DOHH2 (cell line): ENCODE measurements around the gene INPP5B.

ENCODE experiments used
- CTCF ChIP-seq: fragments of 200-600 bp; sonication (generic); IDR thresholded peaks from one replicate; pipeline ENCODE4 v1.5.1; 2014; ENCODE audit warnings: antibody characterized with exemption, mild to moderate bottlenecking, low read depth, low read length; ENCODE audit not compliant: poor library complexity, severe bottlenecking
- EZH2phosphoT487 ChIP-seq: fragments of 200-600 bp; sonication (generic); IDR thresholded peaks from 2 replicates; pipeline ENCODE4 v1.6.1; 2017; ENCODE audit warnings: borderline replicate concordance, mild to moderate bottlenecking, antibody characterized with exemption, low read length, moderate library complexity, mixed read lengths

GRCh38 chr1:37817481-37817880, 129.4 kb downstream of the INPP5B start:
- peak; percentile 18 for TF ChIP-seq CTCF
- TF ChIP-seq EZH2phosphoT487, result no peak
